Measurements from ENCODE around the gene S100PBP.

- TF ChIP-seq, protein P1, sequence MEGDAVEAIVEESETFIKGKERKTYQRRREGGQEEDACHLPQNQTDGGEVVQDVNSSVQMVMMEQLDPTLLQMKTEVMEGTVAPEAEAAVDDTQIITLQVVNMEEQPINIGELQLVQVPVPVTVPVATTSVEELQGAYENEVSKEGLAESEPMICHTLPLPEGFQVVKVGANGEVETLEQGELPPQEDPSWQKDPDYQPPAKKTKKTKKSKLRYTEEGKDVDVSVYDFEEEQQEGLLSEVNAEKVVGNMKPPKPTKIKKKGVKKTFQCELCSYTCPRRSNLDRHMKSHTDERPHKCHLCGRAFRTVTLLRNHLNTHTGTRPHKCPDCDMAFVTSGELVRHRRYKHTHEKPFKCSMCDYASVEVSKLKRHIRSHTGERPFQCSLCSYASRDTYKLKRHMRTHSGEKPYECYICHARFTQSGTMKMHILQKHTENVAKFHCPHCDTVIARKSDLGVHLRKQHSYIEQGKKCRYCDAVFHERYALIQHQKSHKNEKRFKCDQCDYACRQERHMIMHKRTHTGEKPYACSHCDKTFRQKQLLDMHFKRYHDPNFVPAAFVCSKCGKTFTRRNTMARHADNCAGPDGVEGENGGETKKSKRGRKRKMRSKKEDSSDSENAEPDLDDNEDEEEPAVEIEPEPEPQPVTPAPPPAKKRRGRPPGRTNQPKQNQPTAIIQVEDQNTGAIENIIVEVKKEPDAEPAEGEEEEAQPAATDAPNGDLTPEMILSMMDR (IDR thresholded peaks at IDR 0.05), result no peak
- TF ChIP-seq POLR2A (IDR thresholded peaks at IDR 0.05), result no peak
These were observed 85.1 kb downstream of the S100PBP start for GRCh38 chr1:32902535-32902920.
